HPDE6-E6E7 (cell line): ENCODE data around the gene RGS10.

Experiments
- DNase-seq: peaks from one replicate; pipeline ENCODE4 v3.0.0; 2011; ENCODE audit warnings: missing footprints; ENCODE audit errors: extremely low spot score

The RGS10 gene

GRCh38 chr10:119518176-119518575 is 24.3 kb downstream of the RGS10 start:
- DNase-seq = no peak

- DNase-seq = no peak
Observed at GRCh38 chr10:119517235-119518141, 25.0 kb downstream of the RGS10 start.

- no peak for DNase-seq
Observed at GRCh38 chr10:119516381-119517234, 25.9 kb downstream of the RGS10 start.

GRCh38 chr10:119515511-119516045 is 26.9 kb downstream of the RGS10 start:
- DNase-seq = no peak

GRCh38 chr10:119514819-119515218 is 27.7 kb downstream of the RGS10 start:
- DNase-seq = no peak

GRCh38 chr10:119511828-119512515 is 30.5 kb downstream of the RGS10 start:
- DNase-seq = no peak

GRCh38 chr10:119509909-119510451 is 32.5 kb downstream of the RGS10 start:
- DNase-seq = no peak

- no peak for DNase-seq
Observed at GRCh38 chr10:119507115-119507514, 35.4 kb downstream of the RGS10 start.

- DNase-seq = no peak
Observed at GRCh38 chr10:119505588-119506315, 36.8 kb downstream of the RGS10 start.

- DNase-seq = no peak
Observed at GRCh38 chr10:119505131-119505551, 37.4 kb downstream of the RGS10 start.

GRCh38 chr10:119504651-119505050 is 37.9 kb downstream of the RGS10 start:
- DNase-seq = no peak

- DNase-seq = no peak
Observed at GRCh38 chr10:119503821-119504220, 38.7 kb downstream of the RGS10 start.

GRCh38 chr10:119502618-119503155 is 39.8 kb downstream of the RGS10 start:
- no peak for DNase-seq

- no peak for DNase-seq
Observed at GRCh38 chr10:119502209-119502608, 40.3 kb downstream of the RGS10 start.

- no peak for DNase-seq
Observed at GRCh38 chr10:119501690-119502089, 40.8 kb downstream of the RGS10 start.

GRCh38 chr10:119500821-119501220 is 41.7 kb downstream of the RGS10 start:
- DNase-seq = no peak

GRCh38 chr10:119500123-119500795 is 42.3 kb downstream of the RGS10 start:
- DNase-seq = no peak

- no peak for DNase-seq
Observed at GRCh38 chr10:119499677-119500002, 42.9 kb downstream of the RGS10 start.

- no peak for DNase-seq
Observed at GRCh38 chr10:119498889-119499676, 43.4 kb downstream of the RGS10 start.
